ENCODE measurements around the gene FARP1.

FARP1 gene

GRCh38 chr13:98180092-98180491 is 37.2 kb downstream of the FARP1 start:
- H3K4me3 ChIP-seq (replicated peaks in 1 of 2; ENCODE audit: low read depth in 2 of 2, low read length in 2 of 2): no peak overlapping the region
- no peak for TF ChIP-seq CTCF (IDR thresholded peaks at IDR 0.05; ENCODE audit: low read depth, low read length)
- no peak for DNase-seq (ENCODE audit: low read depth in 2 of 2)

- DNase-seq (ENCODE audit: low read depth in 2 of 2): no peak
- H3K4me3 ChIP-seq (replicated peaks in 1 of 2; ENCODE audit: low read depth in 2 of 2, low read length in 2 of 2): no peak overlapping the region
- TF ChIP-seq CTCF (IDR thresholded peaks at IDR 0.05; ENCODE audit: low read depth, low read length): no peak
Measured at GRCh38 chr13:98181111-98181815, 38.4 kb downstream of the FARP1 start.

- no peak for DNase-seq (ENCODE audit: low read depth in 2 of 2)
- no peak for TF ChIP-seq CTCF (IDR thresholded peaks at IDR 0.05; ENCODE audit: low read depth, low read length)
- H3K4me3 ChIP-seq (replicated peaks in 1 of 2; ENCODE audit: low read depth in 2 of 2, low read length in 2 of 2): no peak overlapping the region
Measured at GRCh38 chr13:98182153-98182552, 39.3 kb downstream of the FARP1 start.

- TF ChIP-seq CTCF (IDR thresholded peaks at IDR 0.05; ENCODE audit: low read depth, low read length): no peak
- no peak overlapping the region for H3K4me3 ChIP-seq (replicated peaks in 1 of 2; ENCODE audit: low read depth in 2 of 2, low read length in 2 of 2)
- no peak for DNase-seq (ENCODE audit: low read depth in 2 of 2)
Measured at GRCh38 chr13:98182589-98182988, 39.7 kb downstream of the FARP1 start.

GRCh38 chr13:98184792-98185191 is 41.9 kb downstream of the FARP1 start:
- no peak for TF ChIP-seq CTCF (IDR thresholded peaks at IDR 0.05; ENCODE audit: low read depth, low read length)
- peak in 1 of 2 donors; percentile 63 for DNase-seq (ENCODE audit: low read depth in 2 of 2)
- H3K4me3 ChIP-seq (replicated peaks in 1 of 2; ENCODE audit: low read depth in 2 of 2, low read length in 2 of 2): no peak overlapping the region

GRCh38 chr13:98187155-98187964 is 44.5 kb downstream of the FARP1 start:
- no peak for DNase-seq (ENCODE audit: low read depth in 2 of 2)
- no peak for TF ChIP-seq CTCF (IDR thresholded peaks at IDR 0.05; ENCODE audit: low read depth, low read length)

More at GRCh38 chr13:98187155-98187964, 44.5 kb downstream of the FARP1 start:
- no peak overlapping the region for H3K4me3 ChIP-seq (replicated peaks in 1 of 2; ENCODE audit: low read depth in 2 of 2, low read length in 2 of 2)
